Caco-2 (cell line): ENCODE data around the gene HID1. TPM values are rescaled to one million over a fixed set of nuclear protein-coding genes. Genes with fewer than 3 reads are reported as not detected.
A peak's percentile ranks its signal among the peaks of the same experiment; 100 is the strongest.

Experiments
- BruUV-seq: library from RNA; stranded (reverse); fragments of 400-500 nt; replicated peaks from 2 replicates; lab custom pipeline; 2021; lab: Mats Ljungman, UMichigan
- CTCF ChIA-PET: fragments of 300-600 bp; sonication (Branson Sonifier 250); formaldehyde crosslinking; loops from one replicate; lab custom pipeline; 2022; ENCODE audit warnings: antibody characterized with exemption; lab: Charles Lee
- POLR2A ChIA-PET: fragments of 300-600 bp; sonication (Branson Sonifier 250); formaldehyde crosslinking; loops from one replicate; lab custom pipeline; 2022; ENCODE audit warnings: antibody characterized with exemption; lab: Charles Lee
- DNase-seq, 2 experiments: peaks; one replicate each; pipeline versions ENCODE4 v3.0.0 to v3.0.0-alpha.2; 2020 to 2022
- H3K27me3 ChIP-seq: replicated peaks from 2 replicates; pipeline ENCODE4 v1.6.0; 2011; ENCODE audit warnings: low read length; ENCODE audit not compliant: control insufficient read depth, insufficient read depth
- H3K36me3 ChIP-seq: 2 replicates; pipeline ENCODE4 v1.5.1; 2011; ENCODE audit warnings: low read length; ENCODE audit not compliant: control insufficient read depth, insufficient read depth
- H3K4me1 ChIP-seq: fragments of 250-450 bp; sonication (Bioruptor Pico); 2 replicates; pipeline ENCODE4 v1.5.1; 2020; ENCODE audit warnings: mild to moderate bottlenecking
- H3K4me3 ChIP-seq: 2 replicates; pipeline ENCODE4 v1.5.1; 2011; ENCODE audit warnings: low read depth, mild to moderate bottlenecking, control low read depth, low read length
- H3K9me3 ChIP-seq: fragments of 250-450 bp; sonication (Bioruptor Pico); 2 replicates; pipeline ENCODE4 v1.5.1; 2020; ENCODE audit warnings: mild to moderate bottlenecking, moderate library complexity
- H3K27ac Mint-ChIP-seq: one replicate; pipeline ENCODE4 v1.8.0; 2022; ENCODE audit warnings: mixed read lengths; ENCODE audit not compliant: unreplicated experiment
- H3K27me3 Mint-ChIP-seq: one replicate; pipeline ENCODE4 v1.8.0; 2022; ENCODE audit warnings: mixed read lengths; ENCODE audit not compliant: insufficient read depth, unreplicated experiment
- H3K36me3 Mint-ChIP-seq: one replicate; pipeline ENCODE4 v1.8.0; 2022; ENCODE audit warnings: mild to moderate bottlenecking, mixed read lengths; ENCODE audit not compliant: insufficient read depth, unreplicated experiment
- H3K4me1 Mint-ChIP-seq: one replicate; pipeline ENCODE4 v1.8.0; 2022; ENCODE audit warnings: low read depth, mixed read lengths; ENCODE audit not compliant: unreplicated experiment
- H3K4me3 Mint-ChIP-seq: one replicate; pipeline ENCODE4 v1.8.0; 2022; ENCODE audit warnings: mild to moderate bottlenecking, moderate library complexity, mixed read lengths; ENCODE audit not compliant: unreplicated experiment
- H3K9me3 Mint-ChIP-seq: one replicate; pipeline ENCODE4 v1.8.0; 2022; ENCODE audit warnings: mixed read lengths; ENCODE audit not compliant: unreplicated experiment
- CTCF ChIP-seq, 2 experiments: fragments of 200-600 bp in 1 of 2; IDR thresholded peaks; 1 replicate in 1 of 2; 2 replicates in 1 of 2; pipeline versions ENCODE4 v1.5.1 to v1.8.0; 2011 to 2022; ENCODE audit warnings: antibody characterized with exemption in 1 of 2, control low read depth in 1 of 2, inconsistent platforms in 1 of 2, low read depth in 1 of 2, low read length in 1 of 2, mild to moderate bottlenecking in 1 of 2, moderate library complexity in 1 of 2; ENCODE audit not compliant: insufficient read depth in 1 of 2, severe bottlenecking in 1 of 2, unreplicated experiment in 1 of 2
- intact Hi-C: fragments of 100-400 bp; cut with micrococcal nuclease; formaldehyde crosslinking; loops from one replicate; pipeline ENCODE4 v1.10.0; 2022; ENCODE audit not compliant: unreplicated experiment
- total RNA-seq: library from RNA; stranded (reverse); gene quantifications from 2 replicates; pipeline ENCODE4 v1.2.3, GENCODE V29; 2022

The HID1 gene
- total RNA-seq, 1 experiment from 2014 or later: 29.8 TPM

GRCh38 chr17:74972973-74973328 lies 392 bp upstream of the HID1 start:
- BruUV-seq: no TSS peak
- no peak for TF ChIP-seq CTCF (IDR thresholded peaks at IDR 0.05; ENCODE audit: insufficient read depth in 1 of 2, low read depth in 1 of 2, low read length in 1 of 2, severe bottlenecking in 1 of 2, unreplicated experiment in 1 of 2)
- no peak for DNase-seq
- no peaks in the 10 kb centered on the region for H3K9me3 Mint-ChIP-seq
- peak overlapping the region; percentile 84 for H3K4me3 Mint-ChIP-seq
- Histone ChIP-seq H3K4me3 (peak overlapping the region; percentile 90), H3K36me3 (no peaks in the 10 kb centered on the region), H3K9me3 (no peaks in the 10 kb centered on the region), H3K27me3 (no peaks in the 10 kb centered on the region), H3K4me1 (peaks cover 31% of the 10 kb centered on the region)
- peaks cover 2% of the 10 kb centered on the region for H3K27me3 Mint-ChIP-seq
- ChIA-PET CTCF (interaction anchor here (1.0 to 4.7 kb wide), 5 partner anchors 11 to 40 kb away, joined by 4 to 61 read pairs (median 11); partner anchors contain the start of genes CDR2L and MRPL58), POLR2A (interaction anchor here (0.7 to 2.6 kb wide), 8 partner anchors 10 to 100 kb away, joined by 3 to 19 read pairs (median 4); partner anchors contain the start of genes CDR2L, FDXR and MRPL58)
- peaks cover 28% of the 10 kb centered on the region for H3K4me1 Mint-ChIP-seq
- H3K27ac Mint-ChIP-seq: no peak overlapping the region
- H3K36me3 Mint-ChIP-seq: peaks cover 6% of the 10 kb centered on the region
- intact Hi-C loops: loop anchor here (1.0 kb wide), 1 partner anchor 9 kb away; no protein-coding TSS in a partner anchor

- BruUV-seq: no TSS peak
- Mint-ChIP-seq H3K27me3 (peaks cover 2% of the 10 kb centered on the region), H3K27ac (no peak overlapping the region), H3K4me1 (peaks cover 28% of the 10 kb centered on the region), H3K4me3 (peak overlapping the region; percentile 84), H3K36me3 (peaks cover 6% of the 10 kb centered on the region), H3K9me3 (no peaks in the 10 kb centered on the region)
- Histone ChIP-seq H3K4me3 (peak overlapping the region; percentile 90), H3K27me3 (no peaks in the 10 kb centered on the region), H3K4me1 (peaks cover 36% of the 10 kb centered on the region), H3K36me3 (no peaks in the 10 kb centered on the region), H3K9me3 (no peaks in the 10 kb centered on the region)
- CTCF ChIA-PET: interaction anchor here (0.7 to 4.7 kb wide), 8 partner anchors 10 to 98 kb away, joined by 3 to 61 read pairs (median 4); partner anchors contain the start of genes CDR2L, FDXR and MRPL58
- DNase-seq: peak in 1 of 2 experiments; percentile 28
- POLR2A ChIA-PET: interaction anchor here (1.1 to 2.6 kb wide), 5 partner anchors 10 to 99 kb away, joined by 3 to 19 read pairs (median 7); partner anchors contain the start of genes CDR2L, FDXR and MRPL58
- TF ChIP-seq CTCF (IDR thresholded peaks at IDR 0.05; ENCODE audit: insufficient read depth in 1 of 2, low read depth in 1 of 2, low read length in 1 of 2, severe bottlenecking in 1 of 2, unreplicated experiment in 1 of 2): no peak
- intact Hi-C loops: loop anchor here (1.0 kb wide), 1 partner anchor 11 kb away; no protein-coding TSS in a partner anchor
These were observed 785 bp downstream of the HID1 start for GRCh38 chr17:74971842-74972106.

- TF ChIP-seq CTCF (IDR thresholded peaks at IDR 0.05; ENCODE audit: insufficient read depth in 1 of 2, low read depth in 1 of 2, low read length in 1 of 2, severe bottlenecking in 1 of 2, unreplicated experiment in 1 of 2): no peak
- peak overlapping the region; percentile 90 for H3K4me3 ChIP-seq
- H3K36me3 ChIP-seq: no peaks in the 10 kb centered on the region
- no peaks in the 10 kb centered on the region for H3K27me3 Mint-ChIP-seq
- peak overlapping the region; percentile 84 for H3K4me3 Mint-ChIP-seq
- H3K4me1 ChIP-seq: peaks cover 36% of the 10 kb centered on the region
- H3K36me3 Mint-ChIP-seq: peaks cover 6% of the 10 kb centered on the region
- peaks cover 28% of the 10 kb centered on the region for H3K4me1 Mint-ChIP-seq
- no peak overlapping the region for H3K27ac Mint-ChIP-seq
- CTCF ChIA-PET: interaction anchor here (0.7 to 4.7 kb wide), 7 partner anchors 9 to 65 kb away, joined by 3 to 61 read pairs (median 5); partner anchors contain the start of genes CDR2L and MRPL58
- H3K27me3 ChIP-seq: no peaks in the 10 kb centered on the region
- peak in 1 of 2 experiments; percentile 27 for DNase-seq
- no peaks in the 10 kb centered on the region for H3K9me3 Mint-ChIP-seq
- H3K9me3 ChIP-seq: no peaks in the 10 kb centered on the region
- intact Hi-C loops: no loop called here
- BruUV-seq: no TSS peak
- POLR2A ChIA-PET: interaction anchor here (1.4 to 2.6 kb wide), 3 partner anchors 17 to 98 kb away, joined by 4 to 19 read pairs (median 17); partner anchors contain the start of genes CDR2L, FDXR and MRPL58
These were observed 1.3 kb downstream of the HID1 start for GRCh38 chr17:74971069-74971841.
